Suprapubic skin (tissue), 4 donors: Measurements from ENCODE around the gene CLN3. TPM values are rescaled to one million over a fixed set of nuclear protein-coding genes. Genes with fewer than 3 reads are reported as not detected.

Experiments
- DNase-seq, 2 donors: peaks; one replicate each; pipeline ENCODE4 v3.0.0-alpha.2; 2019; ENCODE audit warnings: low spot score in 2 of 2
- H3K27ac ChIP-seq: fragments of 200-600 bp; sonication (generic); one replicate; pipeline ENCODE4 v1.5.1; 2019
- H3K27me3 ChIP-seq: fragments of 200-600 bp; sonication (generic); one replicate; pipeline ENCODE4 v1.5.1; 2019
- H3K36me3 ChIP-seq: fragments of 200-600 bp; sonication (generic); one replicate; pipeline ENCODE4 v1.5.1; 2019
- H3K4me1 ChIP-seq: fragments of 200-600 bp; sonication (generic); one replicate; pipeline ENCODE4 v1.5.1; 2019
- H3K4me3 ChIP-seq: fragments of 200-600 bp; sonication (generic); one replicate; pipeline ENCODE4 v1.5.1; 2019; ENCODE audit warnings: mild to moderate bottlenecking
- H3K9me3 ChIP-seq: fragments of 200-600 bp; sonication (generic); one replicate; pipeline ENCODE4 v1.5.1; 2019
- EP300 ChIP-seq: sonication (generic); formaldehyde crosslinking; IDR thresholded peaks from one replicate; pipeline ENCODE4 v1.6.1; 2017; ENCODE audit warnings: antibody characterized with exemption
- POLR2A ChIP-seq, 2 donors: fragments of 450-650 bp; IDR thresholded peaks; one replicate each; pipeline ENCODE4 v1.6.1; 2017; ENCODE audit warnings: antibody characterized with exemption in 2 of 2, mild to moderate bottlenecking in 2 of 2, moderate library complexity in 2 of 2
- POLR2AphosphoS5 ChIP-seq, 3 donors: sonication (generic); formaldehyde crosslinking; IDR thresholded peaks; one replicate each; pipeline ENCODE4 v1.6.1; 2017; ENCODE audit warnings: antibody characterized with exemption in 3 of 3
- WGBS: methylation state at CpG from one replicate; pipeline ENCODE4 v1.1.5; 2018; 5-methylcytosine and 5-hydroxymethylcytosine counted together
- total RNA-seq, 4 donors: library from RNA; depleted of rRNA; stranded (reverse); fragments of >200 nt; gene quantifications; one replicate each; pipeline ENCODE4 v1.1.0, GENCODE V29; 2016
- TF ChIP-seq, protein P1 (sequence below), 2 donors: fragments of 200-600 bp in 1 of 2; fragments of 450-650 bp in 1 of 2; sonication (generic) in 1 of 2; IDR thresholded peaks; one replicate each; pipeline ENCODE4 v1.5.1; 2016 to 2019; ENCODE audit warnings: antibody characterized with exemption in 2 of 2, mild to moderate bottlenecking in 1 of 2, moderate library complexity in 1 of 2

Gene CLN3
- total RNA-seq, 4 donors from 2014 or later = 26.0 to 62.9 (median 35.1) TPM

DNA sequence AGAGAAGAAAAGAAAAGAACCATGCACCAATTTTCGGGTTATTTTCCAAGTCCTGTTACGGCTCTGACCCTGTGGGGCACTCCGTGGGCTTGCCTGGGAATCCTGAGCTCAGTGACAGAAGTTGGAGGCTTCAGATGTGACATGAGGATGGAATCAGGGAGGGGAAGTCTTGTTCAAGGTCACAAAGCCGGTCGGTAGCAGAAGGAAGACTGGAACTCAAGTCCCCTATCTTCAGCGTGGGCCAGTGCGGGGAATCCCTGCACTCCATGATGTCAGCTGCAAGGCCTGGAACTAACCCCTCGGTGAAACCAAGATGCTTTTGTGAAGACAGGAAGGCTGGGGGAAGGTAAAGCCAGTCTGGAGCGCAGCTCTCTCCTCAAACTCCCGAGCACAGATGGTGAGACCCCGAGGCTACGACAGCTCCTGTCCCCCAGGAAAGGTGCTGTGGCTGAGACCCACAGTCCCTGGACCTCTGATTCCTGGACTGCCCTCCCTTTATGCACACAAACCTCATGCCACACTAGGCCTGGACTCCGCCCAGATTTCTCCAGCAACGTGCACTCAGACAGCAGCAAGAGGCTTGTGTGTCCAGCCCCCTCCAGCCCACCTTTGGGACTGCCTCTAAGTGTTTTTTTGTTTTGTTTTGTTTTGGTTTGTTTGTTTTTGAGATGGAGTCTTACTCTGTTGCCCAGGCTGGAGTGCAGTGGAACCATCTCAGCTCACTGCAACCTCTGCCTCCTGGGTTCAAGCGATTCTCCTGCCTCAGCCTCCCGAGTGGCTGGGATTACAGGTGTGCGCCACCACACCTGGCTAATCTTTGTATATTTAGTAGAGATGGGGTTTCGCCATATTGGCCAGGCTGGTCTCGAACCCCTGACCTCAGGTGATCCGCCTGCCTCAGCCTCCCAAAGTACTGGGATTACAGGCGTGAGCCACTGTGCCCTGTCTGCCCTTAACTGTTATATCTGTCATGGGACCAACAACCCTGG, 20.2 kb upstream of the CLN3 start:
- 91% methylated on average over 19 of the region's 21 CpGs for WGBS
- TF ChIP-seq POLR2A (IDR thresholded peaks at IDR 0.05) = no peak
- no peak for TF ChIP-seq EP300
- TF ChIP-seq, protein P1, sequence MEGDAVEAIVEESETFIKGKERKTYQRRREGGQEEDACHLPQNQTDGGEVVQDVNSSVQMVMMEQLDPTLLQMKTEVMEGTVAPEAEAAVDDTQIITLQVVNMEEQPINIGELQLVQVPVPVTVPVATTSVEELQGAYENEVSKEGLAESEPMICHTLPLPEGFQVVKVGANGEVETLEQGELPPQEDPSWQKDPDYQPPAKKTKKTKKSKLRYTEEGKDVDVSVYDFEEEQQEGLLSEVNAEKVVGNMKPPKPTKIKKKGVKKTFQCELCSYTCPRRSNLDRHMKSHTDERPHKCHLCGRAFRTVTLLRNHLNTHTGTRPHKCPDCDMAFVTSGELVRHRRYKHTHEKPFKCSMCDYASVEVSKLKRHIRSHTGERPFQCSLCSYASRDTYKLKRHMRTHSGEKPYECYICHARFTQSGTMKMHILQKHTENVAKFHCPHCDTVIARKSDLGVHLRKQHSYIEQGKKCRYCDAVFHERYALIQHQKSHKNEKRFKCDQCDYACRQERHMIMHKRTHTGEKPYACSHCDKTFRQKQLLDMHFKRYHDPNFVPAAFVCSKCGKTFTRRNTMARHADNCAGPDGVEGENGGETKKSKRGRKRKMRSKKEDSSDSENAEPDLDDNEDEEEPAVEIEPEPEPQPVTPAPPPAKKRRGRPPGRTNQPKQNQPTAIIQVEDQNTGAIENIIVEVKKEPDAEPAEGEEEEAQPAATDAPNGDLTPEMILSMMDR (IDR thresholded peaks at IDR 0.05) = no peak
- no peak for TF ChIP-seq POLR2AphosphoS5 (IDR thresholded peaks at IDR 0.05)
- H3K27me3 ChIP-seq = no peaks in the 10 kb centered on the region

DNA sequence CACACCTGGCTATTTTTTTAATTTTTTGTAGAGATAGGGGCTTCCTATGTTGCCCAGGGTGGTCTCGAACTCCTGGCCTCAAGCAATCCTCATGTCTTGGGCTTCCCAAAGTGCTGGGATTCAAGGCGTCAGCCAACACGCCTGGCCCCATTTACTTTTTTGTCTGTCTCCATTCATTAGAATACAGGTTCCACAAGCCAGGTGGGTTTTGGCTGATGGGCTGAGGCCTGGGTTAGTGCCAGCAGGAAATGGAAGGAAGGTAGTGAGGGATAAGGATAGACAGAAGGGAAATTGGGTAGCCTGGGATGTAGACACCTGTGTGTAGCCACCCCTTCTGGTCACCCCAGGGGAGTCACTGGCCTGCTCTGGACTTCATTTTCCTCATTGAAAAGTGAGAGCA, 19.2 kb upstream of the CLN3 start:
- Histone ChIP-seq H3K27ac (no peak overlapping the region), H3K9me3 (no peaks in the 10 kb centered on the region), H3K4me3 (no peak overlapping the region), H3K4me1 (no peaks in the 10 kb centered on the region), H3K36me3 (no peaks in the 10 kb centered on the region), H3K27me3 (no peaks in the 10 kb centered on the region)
- no peak for DNase-seq
- no peak for TF ChIP-seq POLR2A (IDR thresholded peaks at IDR 0.05)
- TF ChIP-seq, protein P1 (IDR thresholded peaks at IDR 0.05) = no peak
- no peak for TF ChIP-seq POLR2AphosphoS5 (IDR thresholded peaks at IDR 0.05)
- no peak for TF ChIP-seq EP300
- WGBS = 60% methylated on average over 3 of the region's 3 CpGs

More for the DNA sequence above, 20.2 kb upstream of the CLN3 start:
- Histone ChIP-seq H3K4me1 (no peaks in the 10 kb centered on the region), H3K27ac (no peak overlapping the region), H3K4me3 (no peak overlapping the region), H3K36me3 (no peaks in the 10 kb centered on the region), H3K9me3 (no peaks in the 10 kb centered on the region)
- DNase-seq = no peak

DNA sequence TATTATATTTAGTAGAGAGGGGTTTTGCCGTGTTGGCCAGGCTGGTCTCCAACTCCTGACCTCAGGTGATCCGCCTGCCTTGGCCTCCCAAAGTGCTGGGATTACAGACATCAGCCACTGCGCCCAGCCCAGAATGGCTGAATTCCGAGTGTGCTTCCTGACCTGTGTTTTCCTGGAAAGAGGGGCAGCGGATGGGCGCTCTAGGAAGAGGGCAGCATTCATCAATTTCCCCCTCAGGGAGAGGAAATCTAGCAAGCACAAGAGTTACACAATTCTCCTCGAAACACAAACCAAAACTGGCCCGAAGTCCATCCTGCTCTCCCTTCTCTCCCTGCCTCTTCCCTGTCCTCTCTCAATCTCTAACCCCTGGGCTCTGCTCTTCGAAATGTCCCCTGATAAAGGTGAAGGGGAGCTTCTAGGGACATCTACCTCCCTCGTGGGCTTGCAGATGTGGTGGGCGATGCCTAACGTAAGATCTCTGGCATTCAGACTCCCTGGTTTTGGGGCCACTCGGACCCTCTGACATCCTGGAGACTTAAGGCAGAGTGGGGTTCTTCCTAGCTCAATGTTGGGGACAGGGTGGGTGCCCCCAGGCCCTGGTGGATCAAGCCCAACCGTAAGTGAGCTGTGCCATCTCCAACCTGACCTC, 13.7 kb upstream of the CLN3 start:
- no peak overlapping the region for H3K4me3 ChIP-seq
- WGBS = 64% methylated on average over 14 of the region's 14 CpGs
- H3K27ac ChIP-seq = no peak overlapping the region
- no peak for DNase-seq
- no peaks in the 10 kb centered on the region for H3K9me3 ChIP-seq
- H3K27me3 ChIP-seq = no peaks in the 10 kb centered on the region
- H3K4me1 ChIP-seq = peaks cover 5% of the 10 kb centered on the region
- TF ChIP-seq, protein P1 (IDR thresholded peaks at IDR 0.05) = no peak
- TF ChIP-seq POLR2A (IDR thresholded peaks at IDR 0.05) (no peak), EP300 (no peak), POLR2AphosphoS5 (IDR thresholded peaks at IDR 0.05) (no peak)
- H3K36me3 ChIP-seq = no peaks in the 10 kb centered on the region

DNA sequence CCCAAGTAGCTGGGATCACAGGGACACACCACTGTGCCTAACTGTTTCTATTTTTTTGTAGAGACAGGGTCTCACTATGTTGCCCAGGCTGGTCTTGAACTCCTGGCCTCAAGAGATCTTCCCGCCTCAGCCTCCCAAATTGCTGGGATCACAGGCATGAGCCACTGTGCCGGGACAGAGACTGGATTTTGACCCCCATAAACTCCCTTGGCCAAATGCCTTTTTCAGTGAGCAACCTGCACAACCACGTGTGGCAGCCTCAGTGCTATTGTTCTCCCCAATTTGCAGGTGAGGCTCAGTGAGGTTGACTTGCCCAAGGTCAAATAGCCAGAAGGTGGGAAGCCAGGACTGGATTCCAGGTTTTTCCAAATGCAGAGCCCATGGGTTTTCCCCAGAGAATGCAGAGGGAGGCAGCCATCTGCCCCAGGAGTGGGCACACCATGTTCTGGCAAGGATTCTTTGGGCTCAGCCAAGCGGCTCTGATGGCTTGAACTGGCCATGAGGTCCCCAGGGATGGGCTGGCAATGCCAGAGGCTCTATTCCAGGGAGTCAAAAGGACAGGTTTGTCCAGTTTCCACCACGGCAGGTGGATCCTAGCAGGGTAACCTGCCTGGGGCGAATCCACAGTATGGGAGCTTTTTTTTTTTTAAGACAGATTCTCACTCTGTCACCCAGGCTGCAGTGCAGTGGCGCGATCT, 13.0 kb upstream of the CLN3 start:
- H3K36me3 ChIP-seq = no peaks in the 10 kb centered on the region
- 64% methylated on average over 7 of the region's 8 CpGs for WGBS
- no peak for DNase-seq
- no peak overlapping the region for H3K27ac ChIP-seq
- no peaks in the 10 kb centered on the region for H3K9me3 ChIP-seq
- no peak for TF ChIP-seq EP300
- TF ChIP-seq POLR2AphosphoS5 (IDR thresholded peaks at IDR 0.05) = no peak
- TF ChIP-seq POLR2A (IDR thresholded peaks at IDR 0.05) = no peak
- TF ChIP-seq, protein P1 (IDR thresholded peaks at IDR 0.05) = no peak
- no peaks in the 10 kb centered on the region for H3K27me3 ChIP-seq
- H3K4me3 ChIP-seq = no peak overlapping the region
- H3K4me1 ChIP-seq = peaks cover 5% of the 10 kb centered on the region
